GM12801 (cell line): ENCODE measurements around the gene MARCKS.

Source experiments
- CTCF ChIP-seq: IDR thresholded peaks from one replicate; pipeline ENCODE4 v1.5.1; 2011; ENCODE audit warnings: control low read depth; ENCODE audit not compliant: insufficient read length; ENCODE audit errors: extremely low read depth

MARCKS gene

GRCh38 chr6:113859349-113860180 lies 2.4 kb downstream of the MARCKS start:
- no peak for TF ChIP-seq CTCF

- TF ChIP-seq CTCF, result no peak
Measured at GRCh38 chr6:113860181-113860955, 3.2 kb downstream of the MARCKS start.

GRCh38 chr6:113862112-113862511 lies 5.0 kb downstream of the MARCKS start:
- no peak for TF ChIP-seq CTCF

- TF ChIP-seq CTCF, result no peak
Measured at GRCh38 chr6:113870917-113871316, 13.8 kb downstream of the MARCKS start.

- TF ChIP-seq CTCF, result no peak
Measured at GRCh38 chr6:113871975-113872374, 14.8 kb downstream of the MARCKS start.

GRCh38 chr6:113873043-113873667 lies 16.0 kb downstream of the MARCKS start:
- no peak for TF ChIP-seq CTCF

- no peak for TF ChIP-seq CTCF
Measured at GRCh38 chr6:113875470-113875869, 18.3 kb downstream of the MARCKS start.
